Ovary (tissue), 9 donors: ENCODE measurements around the gene GNG7. TPM values are rescaled to one million over a fixed set of nuclear protein-coding genes. Genes with fewer than 3 reads are reported as not detected.
A peak's percentile ranks its signal among the peaks of the same experiment; 100 is the strongest.

Experiments used
- DNase-seq, 5 donors: peaks; one replicate each; pipeline ENCODE4 v3.0.0-alpha.2; 2019 to 2020
- H3K27ac ChIP-seq, 2 donors: fragments of 200-600 bp; one replicate each; pipeline versions ENCODE4 v1.5.1 to v1.8.0; 2019 to 2022
- H3K27me3 ChIP-seq: fragments of 200-600 bp; one replicate; pipeline ENCODE4 v1.8.0; 2022
- H3K36me3 ChIP-seq: fragments of 200-600 bp; sonication (generic); one replicate; pipeline ENCODE4 v1.5.1; 2019
- H3K4me1 ChIP-seq: one replicate; pipeline ENCODE4 v1.8.1; 2013; ENCODE audit warnings: mild to moderate bottlenecking, moderate library complexity; ENCODE audit not compliant: insufficient read depth
- H3K4me3 ChIP-seq: fragments of 200-600 bp; sonication (generic); one replicate; pipeline ENCODE4 v1.5.1; 2017
- H3K9me3 ChIP-seq, 2 donors: fragments of 200-600 bp in 1 of 2; sonication (generic) in 1 of 2; one replicate each; pipeline versions ENCODE4 v1.5.1 to v1.8.1; 2013 to 2019; ENCODE audit warnings: mild to moderate bottlenecking in 1 of 2, moderate library complexity in 1 of 2
- EP300 ChIP-seq: sonication (generic); formaldehyde crosslinking; IDR thresholded peaks from one replicate; pipeline ENCODE4 v1.6.1; 2017; ENCODE audit warnings: antibody characterized with exemption
- POLR2A ChIP-seq: fragments of 450-650 bp; IDR thresholded peaks from one replicate; pipeline ENCODE4 v1.6.1; 2017; ENCODE audit warnings: antibody characterized with exemption, mild to moderate bottlenecking, moderate library complexity
- WGBS, 3 donors: extraction: QIAGEN DNeasy Blood & Tissue Kit in 1 of 3; methylation state at CpG; one replicate each; pipeline versions ENCODE4 v1.1.5 to v1.1.7; 2013 to 2017; 5-methylcytosine and 5-hydroxymethylcytosine counted together
- intact Hi-C, 4 donors: fragments of 100-400 bp; cut with DNase I; formaldehyde crosslinking; loops; one replicate each; pipeline versions ENCODE4 v1.11.0 to v1.15.1; 2022 to 2023
- polyA plus RNA-seq, 2 donors: library from polyadenylated mRNA; stranded (reverse); fragments of 200-250 nt in 1 of 2; fragments of 350-450 nt in 1 of 2; fragmentation: Illumina TruSeq in 1 of 2; extraction: RNeasy Lipid Tissue Mini Kit (QIAGEN cat#74804) in 1 of 2; gene quantifications; one replicate each; pipeline ENCODE4 v1.2.3, GENCODE V29; 2013 to 2014
- total RNA-seq, 7 donors: library from RNA; depleted of rRNA in 2 of 7; stranded (reverse); fragments of >200 nt in 2 of 7; fragmentation: NEBNext Ultra II Directional in 3 of 7; extraction: Animal tissue kit (Norgen Biotek cat#: 25700) in 3 of 7; gene quantifications; one replicate each; pipeline versions ENCODE4 v1.1.0 to v1.2.4, GENCODE V29; 2016 to 2023
- TF ChIP-seq, protein P1 (sequence below), 3 donors: fragments of 450-650 bp in 2 of 3; fragments of 200-600 bp in 1 of 3; IDR thresholded peaks; one replicate each; pipeline versions ENCODE4 v1.5.1 to v1.8.0; 2016 to 2022; ENCODE audit warnings: antibody characterized with exemption in 3 of 3, mild to moderate bottlenecking in 1 of 3
- donor health status: DM: no; HTN: no; CAD: no; lungs with moderate emphysema.
- donor health status: DM: no; HTN: no; CAD: no.
- donor health status: Bipolar disorder and iron deficiency.
- donor health status: DM: yes; HTN: yes; CAD: no.
- donor health status: DM: no; HTN: no; CAD: no.
- donor health status: DM: yes; HTN: yes; CAD: no.

The GNG7 gene
- total and polyA plus RNA-seq, 9 donors: 4.1 to 36.3 (median 15.1) TPM

DNA sequence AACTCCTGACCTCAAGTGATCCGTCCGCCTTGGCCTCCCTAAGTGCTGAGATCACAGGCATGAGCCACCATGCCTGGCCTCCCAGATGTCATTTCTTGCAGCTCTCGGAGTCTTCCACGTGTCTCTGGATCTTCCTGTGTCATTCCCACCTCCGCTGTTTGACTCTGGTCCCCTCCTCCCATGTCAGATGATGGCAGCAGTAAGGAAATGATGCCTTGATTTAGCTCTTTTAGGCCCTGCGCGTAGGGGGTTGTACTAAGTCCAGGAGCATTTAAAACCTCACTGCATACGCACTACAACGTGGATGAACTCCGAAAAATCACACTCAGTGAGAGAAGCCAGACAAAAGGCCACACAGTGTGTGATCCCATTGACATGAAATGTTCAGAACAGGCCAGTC lies 113.1 kb downstream of the GNG7 start:
- no peaks in the 10 kb centered on the region for H3K9me3 ChIP-seq
- no peaks in the 10 kb centered on the region for H3K27me3 ChIP-seq
- H3K36me3 ChIP-seq: no peaks in the 10 kb centered on the region
- no peak overlapping the region for H3K27ac ChIP-seq
- intact Hi-C loops: no loop called here
- peak in 2 of 5 donors; percentile 15 for DNase-seq
- TF ChIP-seq, protein P1, sequence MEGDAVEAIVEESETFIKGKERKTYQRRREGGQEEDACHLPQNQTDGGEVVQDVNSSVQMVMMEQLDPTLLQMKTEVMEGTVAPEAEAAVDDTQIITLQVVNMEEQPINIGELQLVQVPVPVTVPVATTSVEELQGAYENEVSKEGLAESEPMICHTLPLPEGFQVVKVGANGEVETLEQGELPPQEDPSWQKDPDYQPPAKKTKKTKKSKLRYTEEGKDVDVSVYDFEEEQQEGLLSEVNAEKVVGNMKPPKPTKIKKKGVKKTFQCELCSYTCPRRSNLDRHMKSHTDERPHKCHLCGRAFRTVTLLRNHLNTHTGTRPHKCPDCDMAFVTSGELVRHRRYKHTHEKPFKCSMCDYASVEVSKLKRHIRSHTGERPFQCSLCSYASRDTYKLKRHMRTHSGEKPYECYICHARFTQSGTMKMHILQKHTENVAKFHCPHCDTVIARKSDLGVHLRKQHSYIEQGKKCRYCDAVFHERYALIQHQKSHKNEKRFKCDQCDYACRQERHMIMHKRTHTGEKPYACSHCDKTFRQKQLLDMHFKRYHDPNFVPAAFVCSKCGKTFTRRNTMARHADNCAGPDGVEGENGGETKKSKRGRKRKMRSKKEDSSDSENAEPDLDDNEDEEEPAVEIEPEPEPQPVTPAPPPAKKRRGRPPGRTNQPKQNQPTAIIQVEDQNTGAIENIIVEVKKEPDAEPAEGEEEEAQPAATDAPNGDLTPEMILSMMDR (IDR thresholded peaks at IDR 0.05): no peak
- TF ChIP-seq EP300 (no peak), POLR2A (no peak)
- H3K4me3 ChIP-seq: no peak overlapping the region
- H3K4me1 ChIP-seq: peaks cover 7% of the 10 kb centered on the region
- 91 to 93% (median 92%) methylated on average over 10 of the region's 10 CpGs for WGBS, 3 donors

DNA sequence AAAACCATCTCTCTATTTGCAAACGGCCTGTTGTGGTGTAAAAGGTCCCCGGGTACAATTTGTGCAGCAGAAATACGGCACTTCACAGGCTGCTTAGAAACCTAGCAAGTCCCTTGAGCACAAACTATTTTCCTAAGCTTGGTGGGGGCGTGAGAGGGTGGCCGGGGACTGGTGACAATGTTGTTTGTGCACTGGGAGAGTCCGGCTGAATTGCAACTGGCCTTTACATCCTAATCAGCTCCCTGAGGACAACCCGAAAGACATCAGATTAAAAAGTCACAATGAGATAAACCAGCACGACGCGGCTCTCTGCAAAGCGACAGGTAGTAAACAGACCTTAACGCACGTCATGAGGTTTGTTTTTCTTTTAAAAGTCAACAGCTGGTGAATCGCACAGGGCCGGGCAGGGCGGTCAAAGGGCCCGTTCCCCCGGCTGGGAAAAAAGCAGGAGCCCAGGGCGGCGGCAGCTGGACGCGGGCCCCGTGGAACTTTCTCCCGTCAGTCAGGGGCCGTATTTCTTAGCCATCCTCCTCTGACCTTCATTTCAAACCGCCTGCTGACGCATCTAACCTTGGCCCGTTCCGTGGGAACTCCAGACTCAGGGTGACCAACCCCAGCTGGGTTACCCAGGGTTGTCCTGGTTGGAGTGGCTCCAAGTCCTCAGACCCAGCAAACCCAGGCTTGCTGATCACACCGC lies 114.3 kb downstream of the GNG7 start:
- Histone ChIP-seq H3K27ac (peak overlapping the region; percentile 61 to 78), H3K4me3 (no peak overlapping the region), H3K4me1 (peaks cover 7% of the 10 kb centered on the region), H3K36me3 (no peaks in the 10 kb centered on the region), H3K27me3 (no peaks in the 10 kb centered on the region), H3K9me3 (no peaks in the 10 kb centered on the region)
- TF ChIP-seq, protein P1 (IDR thresholded peaks at IDR 0.05): no peak
- peak; percentile 35 for TF ChIP-seq EP300
- TF ChIP-seq POLR2A: no peak
- 7 to 30% (median 12%) methylated on average over 29 to 30 of the region's 30 CpGs for WGBS, 3 donors
- intact Hi-C loops: no loop called here
- peak; percentile 69 to 83 (median 82) for DNase-seq

DNA sequence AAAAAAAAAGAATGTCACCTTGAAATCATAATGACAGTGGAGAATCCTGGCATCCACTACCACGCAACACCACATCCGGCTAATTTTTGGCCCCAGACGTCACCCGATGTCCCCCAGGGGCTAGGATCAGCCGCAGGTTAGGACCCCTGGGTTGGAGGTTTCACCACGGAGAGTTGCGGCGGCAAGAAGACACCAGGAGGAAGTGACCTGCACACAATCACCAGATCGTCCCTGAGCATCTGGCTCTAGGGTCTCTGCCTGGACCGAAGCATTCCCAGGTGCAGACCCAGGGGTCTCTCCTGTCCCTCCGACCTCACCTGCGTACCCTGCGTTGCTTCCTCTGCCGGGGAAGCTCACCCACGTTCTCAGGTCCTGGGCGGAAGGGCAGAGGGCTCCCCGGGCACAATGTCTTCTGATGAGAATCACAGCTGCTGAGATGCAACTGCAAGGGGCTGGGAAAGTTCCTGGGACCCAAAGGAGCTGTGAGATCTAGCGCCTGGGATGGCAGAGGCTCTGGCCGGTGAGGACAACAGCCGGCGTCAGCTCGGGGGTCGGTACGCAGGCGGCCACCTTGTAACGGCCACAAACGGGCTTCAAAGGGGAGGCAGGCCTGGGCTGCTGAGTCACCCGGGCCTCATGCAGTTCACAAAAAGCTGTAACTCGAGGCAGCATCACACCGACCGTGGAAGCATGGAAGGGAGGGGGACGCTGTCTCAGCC lies 115.3 kb downstream of the GNG7 start:
- Histone ChIP-seq H3K27me3 (no peaks in the 10 kb centered on the region), H3K27ac (peak overlapping the region; percentile 49 to 61), H3K36me3 (no peaks in the 10 kb centered on the region), H3K4me3 (no peak overlapping the region), H3K4me1 (peaks cover 7% of the 10 kb centered on the region), H3K9me3 (no peaks in the 10 kb centered on the region)
- WGBS, 3 donors: 83 to 89% (median 86%) methylated on average over 32 of the region's 32 CpGs
- TF ChIP-seq EP300 (no peak), POLR2A (no peak)
- TF ChIP-seq, protein P1 (IDR thresholded peaks at IDR 0.05): no peak
- DNase-seq: peak in 3 of 5 donors; percentile 24 to 37 (median 27)
- intact Hi-C loops: no loop called here

DNA sequence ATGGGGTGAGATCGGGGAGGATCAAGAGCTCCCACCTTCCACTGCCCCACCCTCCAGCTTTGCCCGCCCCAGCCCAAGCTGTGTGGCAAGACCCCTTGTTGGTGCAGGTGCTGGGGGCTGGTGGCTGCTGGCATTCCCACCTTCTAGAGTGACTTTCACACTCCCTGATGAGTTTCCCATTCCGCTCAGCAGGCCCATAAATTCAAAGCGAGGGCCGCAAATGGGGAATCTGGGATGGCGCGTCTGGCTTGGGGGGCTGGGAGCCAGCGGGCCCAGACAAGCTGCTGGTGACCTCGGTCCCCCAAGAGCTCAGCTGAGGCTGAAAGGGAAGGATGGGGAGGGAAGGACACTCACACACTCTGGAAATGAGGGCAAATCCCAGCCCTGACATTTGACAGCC lies 116.3 kb downstream of the GNG7 start:
- WGBS, 3 donors: 87 to 92% (median 89%) methylated on average over 9 of the region's 9 CpGs
- no peaks in the 10 kb centered on the region for H3K36me3 ChIP-seq
- intact Hi-C loops: no loop called here
- DNase-seq: peak in 2 of 5 donors; percentile 11 to 27
- H3K27ac ChIP-seq: no peak overlapping the region
- TF ChIP-seq EP300 (no peak), POLR2A (no peak)
- TF ChIP-seq, protein P1 (IDR thresholded peaks at IDR 0.05): no peak
- H3K27me3 ChIP-seq: no peaks in the 10 kb centered on the region
- H3K4me3 ChIP-seq: no peak overlapping the region
- no peaks in the 10 kb centered on the region for H3K9me3 ChIP-seq
- peaks cover 7% of the 10 kb centered on the region for H3K4me1 ChIP-seq
